ENCODE results near the gene ATP2B2.

ATP2B2 gene

GRCh38 chr3:10291641-10292040 is 213.7 kb downstream of the ATP2B2 start:
- Histone ChIP-seq H3K4me3 (ENCODE audit: insufficient read depth, low read depth, low read length) (no peak overlapping the region), H3K27me3 (ENCODE audit: control insufficient read depth, insufficient read depth, low read length, poor library complexity, severe bottlenecking) (no peaks in the 10 kb centered on the region), H3K4me1 (ENCODE audit: control insufficient read depth, insufficient read depth, low read length) (peaks cover 7% of the 10 kb centered on the region), H3K9me3 (ENCODE audit: control insufficient read depth, low read length) (no peaks in the 10 kb centered on the region), H3K27ac (ENCODE audit: insufficient read depth, low read depth, low read length, poor library complexity, severe bottlenecking) (no peak overlapping the region), H3K36me3 (ENCODE audit: control insufficient read depth, insufficient read depth, low read length) (no peaks in the 10 kb centered on the region)
- WGBS, 2 experiments, result 93 to 96% methylated on average over 6 of the region's 6 CpGs

DNA sequence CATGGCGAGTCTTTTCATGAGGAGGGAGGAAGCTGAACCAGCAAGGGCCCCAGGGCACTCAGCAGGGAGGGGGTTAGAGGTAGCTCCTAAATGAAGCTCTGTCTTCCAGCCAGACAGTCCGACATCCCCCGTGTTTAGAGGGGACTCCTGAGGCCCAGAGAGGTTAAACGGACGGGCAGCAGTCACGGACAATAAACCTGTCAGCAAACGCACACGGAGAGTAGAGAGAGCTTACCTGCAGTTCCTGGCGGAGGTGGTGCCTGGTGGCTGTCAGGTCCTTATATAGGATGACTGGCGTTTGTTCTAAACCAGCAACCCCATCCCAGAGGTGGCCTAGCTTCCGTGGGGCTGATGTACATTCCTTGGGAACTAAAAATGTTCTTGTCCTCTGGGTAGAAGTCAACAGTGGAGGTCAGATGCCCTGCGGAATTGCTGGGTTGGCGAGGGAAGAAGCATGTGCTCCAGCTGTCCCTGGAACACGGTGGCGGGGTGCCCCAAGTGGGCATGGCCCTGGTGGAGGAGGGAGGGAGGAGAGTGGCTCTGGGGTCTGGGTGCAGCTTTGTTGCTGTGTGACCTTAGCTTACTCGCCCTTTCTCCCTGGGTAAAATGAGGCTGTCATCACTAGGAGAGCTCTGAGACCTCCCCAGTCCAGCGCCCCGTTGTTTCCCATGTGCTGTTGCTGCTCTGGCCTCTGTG is 214.8 kb downstream of the ATP2B2 start:
- Histone ChIP-seq H3K4me3 (ENCODE audit: insufficient read depth, low read depth, low read length) (no peak overlapping the region), H3K36me3 (ENCODE audit: control insufficient read depth, insufficient read depth, low read length) (no peaks in the 10 kb centered on the region), H3K4me1 (ENCODE audit: control insufficient read depth, insufficient read depth, low read length) (peaks cover 13% of the 10 kb centered on the region), H3K9me3 (ENCODE audit: control insufficient read depth, low read length) (no peaks in the 10 kb centered on the region), H3K27ac (ENCODE audit: insufficient read depth, low read depth, low read length, poor library complexity, severe bottlenecking) (no peak overlapping the region), H3K27me3 (ENCODE audit: control insufficient read depth, insufficient read depth, low read length, poor library complexity, severe bottlenecking) (no peaks in the 10 kb centered on the region)
- WGBS, 2 experiments, result 86 to 89% methylated on average over 18 of the region's 18 CpGs

DNA sequence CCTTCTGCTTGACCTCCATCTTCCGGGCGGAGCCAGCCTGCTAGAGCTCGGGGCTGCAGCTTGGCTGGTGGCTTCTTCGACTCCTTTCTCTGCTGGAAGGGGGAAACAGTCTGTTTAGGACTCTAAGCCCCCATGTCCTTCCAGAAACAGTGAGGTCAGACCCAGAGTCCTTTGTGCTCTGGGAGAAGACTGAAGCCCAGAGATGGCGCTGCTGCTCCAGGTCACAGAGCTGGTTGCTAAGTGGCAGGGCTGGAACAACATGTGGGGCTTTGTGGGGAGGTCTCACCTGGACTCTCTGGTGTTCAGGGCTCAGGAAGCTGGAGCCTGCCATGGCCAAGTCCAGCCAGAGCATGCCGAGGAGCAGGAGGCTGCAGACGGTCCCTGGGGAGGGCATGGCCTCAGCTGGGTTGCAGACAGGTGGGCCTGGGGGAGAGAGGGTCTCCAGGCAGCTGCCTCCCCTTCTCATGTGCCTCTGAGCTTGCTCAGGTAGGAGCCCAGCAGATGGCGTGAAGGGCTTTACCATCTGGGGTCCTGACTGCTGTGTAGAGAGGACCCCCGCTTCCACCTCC is 215.5 kb downstream of the ATP2B2 start:
- Histone ChIP-seq H3K9me3 (ENCODE audit: control insufficient read depth, low read length) (no peaks in the 10 kb centered on the region), H3K4me1 (ENCODE audit: control insufficient read depth, insufficient read depth, low read length) (peaks cover 18% of the 10 kb centered on the region), H3K27ac (ENCODE audit: insufficient read depth, low read depth, low read length, poor library complexity, severe bottlenecking) (no peak overlapping the region), H3K4me3 (ENCODE audit: insufficient read depth, low read depth, low read length) (no peak overlapping the region), H3K27me3 (ENCODE audit: control insufficient read depth, insufficient read depth, low read length, poor library complexity, severe bottlenecking) (no peaks in the 10 kb centered on the region), H3K36me3 (ENCODE audit: control insufficient read depth, insufficient read depth, low read length) (no peaks in the 10 kb centered on the region)
- 87 to 89% methylated on average over 9 of the region's 9 CpGs for WGBS, 2 experiments

- no peaks in the 10 kb centered on the region for H3K36me3 ChIP-seq (ENCODE audit: control insufficient read depth, insufficient read depth, low read length)
- no peaks in the 10 kb centered on the region for H3K9me3 ChIP-seq (ENCODE audit: control insufficient read depth, low read length)
Observed at GRCh38 chr3:10289077-10289476, 216.3 kb downstream of the ATP2B2 start.

DNA sequence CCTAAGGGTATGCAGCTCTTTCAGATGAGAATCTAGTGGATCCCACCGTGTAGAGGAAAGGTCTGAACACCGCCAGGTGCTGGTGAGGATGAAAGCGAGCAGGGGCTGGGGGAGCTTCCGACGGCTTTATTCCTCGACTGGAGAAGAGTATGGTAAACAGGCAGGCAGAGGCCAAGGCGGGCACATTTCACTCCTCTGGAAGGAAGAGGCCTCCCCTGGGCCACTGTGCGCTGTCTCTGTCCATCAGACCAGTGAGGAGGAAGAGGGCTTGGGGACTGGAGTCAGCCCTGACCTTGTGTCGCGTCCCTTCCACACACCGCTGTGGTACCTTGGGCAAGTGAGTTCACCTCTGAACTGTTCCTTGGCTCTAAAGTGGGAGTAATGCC is 216.8 kb downstream of the ATP2B2 start:
- Histone ChIP-seq H3K4me3 (ENCODE audit: insufficient read depth, low read depth, low read length) (no peak overlapping the region), H3K9me3 (ENCODE audit: control insufficient read depth, low read length) (no peaks in the 10 kb centered on the region), H3K27ac (ENCODE audit: insufficient read depth, low read depth, low read length, poor library complexity, severe bottlenecking) (no peak overlapping the region), H3K36me3 (ENCODE audit: control insufficient read depth, insufficient read depth, low read length) (no peaks in the 10 kb centered on the region), H3K4me1 (ENCODE audit: control insufficient read depth, insufficient read depth, low read length) (peaks cover 18% of the 10 kb centered on the region), H3K27me3 (ENCODE audit: control insufficient read depth, insufficient read depth, low read length, poor library complexity, severe bottlenecking) (no peaks in the 10 kb centered on the region)
- WGBS, 2 experiments, result 95% methylated on average over 11 of the region's 11 CpGs

More at GRCh38 chr3:10289077-10289476, 216.3 kb downstream of the ATP2B2 start:
- Histone ChIP-seq H3K27ac (ENCODE audit: insufficient read depth, low read depth, low read length, poor library complexity, severe bottlenecking) (no peak overlapping the region), H3K4me1 (ENCODE audit: control insufficient read depth, insufficient read depth, low read length) (peaks cover 18% of the 10 kb centered on the region), H3K27me3 (ENCODE audit: control insufficient read depth, insufficient read depth, low read length, poor library complexity, severe bottlenecking) (no peaks in the 10 kb centered on the region), H3K4me3 (ENCODE audit: insufficient read depth, low read depth, low read length) (no peak overlapping the region)
- WGBS, 2 experiments, result 96% methylated on average over 9 of the region's 9 CpGs

- Histone ChIP-seq H3K27ac (ENCODE audit: insufficient read depth, low read depth, low read length, poor library complexity, severe bottlenecking) (no peak overlapping the region), H3K4me1 (ENCODE audit: control insufficient read depth, insufficient read depth, low read length) (peaks cover 18% of the 10 kb centered on the region), H3K4me3 (ENCODE audit: insufficient read depth, low read depth, low read length) (no peak overlapping the region), H3K36me3 (ENCODE audit: control insufficient read depth, insufficient read depth, low read length) (peaks cover 1% of the 10 kb centered on the region), H3K27me3 (ENCODE audit: control insufficient read depth, insufficient read depth, low read length, poor library complexity, severe bottlenecking) (no peaks in the 10 kb centered on the region), H3K9me3 (ENCODE audit: control insufficient read depth, low read length) (no peaks in the 10 kb centered on the region)
- WGBS, 2 experiments, result 95 to 96% methylated on average over 12 of the region's 12 CpGs
Observed at GRCh38 chr3:10287936-10288574, 217.3 kb downstream of the ATP2B2 start.

DNA sequence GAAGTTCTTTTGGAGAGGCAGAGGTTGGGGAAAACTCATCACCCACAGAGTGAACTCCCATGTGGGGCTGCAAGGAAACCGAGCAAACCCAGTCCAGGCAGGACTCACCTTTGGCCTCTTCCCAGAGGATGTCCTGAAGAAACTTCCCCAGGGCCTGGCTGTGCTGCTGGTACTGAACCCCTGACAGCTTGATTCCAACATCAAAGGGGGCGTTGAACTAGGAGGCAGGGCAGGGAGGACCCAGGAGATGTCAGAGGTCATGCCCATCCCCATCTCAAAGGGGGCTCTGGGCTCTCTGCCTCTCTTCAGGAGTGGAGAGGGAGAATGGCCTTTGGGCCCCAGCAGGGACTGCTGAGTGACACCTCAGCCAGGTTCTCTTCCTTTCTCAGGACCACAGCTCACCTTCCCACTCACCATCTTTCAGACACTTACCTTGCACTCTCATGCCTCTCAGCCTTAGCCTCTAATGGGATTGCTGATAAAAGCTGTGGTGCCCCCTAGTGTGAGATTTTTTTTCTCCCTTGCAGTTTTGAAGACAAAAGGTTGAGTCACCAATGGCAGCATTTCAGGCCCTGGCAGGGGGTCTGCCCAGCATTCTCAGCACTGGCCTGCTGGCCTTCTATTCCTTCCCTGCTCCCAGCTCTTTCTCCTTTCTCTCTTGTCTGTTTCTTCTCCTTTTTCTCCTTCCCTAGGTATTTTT is 218.6 kb downstream of the ATP2B2 start:
- no peaks in the 10 kb centered on the region for H3K9me3 ChIP-seq (ENCODE audit: control insufficient read depth, low read length)
- no peak overlapping the region for H3K27ac ChIP-seq (ENCODE audit: insufficient read depth, low read depth, low read length, poor library complexity, severe bottlenecking)
- H3K36me3 ChIP-seq (ENCODE audit: control insufficient read depth, insufficient read depth, low read length), result peaks cover 3% of the 10 kb centered on the region
- no peaks in the 10 kb centered on the region for H3K27me3 ChIP-seq (ENCODE audit: control insufficient read depth, insufficient read depth, low read length, poor library complexity, severe bottlenecking)
- 71 to 77% methylated on average over 2 of the region's 2 CpGs for WGBS, 2 experiments
- H3K4me3 ChIP-seq (ENCODE audit: insufficient read depth, low read depth, low read length), result no peak overlapping the region
- H3K4me1 ChIP-seq (ENCODE audit: control insufficient read depth, insufficient read depth, low read length), result peaks cover 18% of the 10 kb centered on the region

DNA sequence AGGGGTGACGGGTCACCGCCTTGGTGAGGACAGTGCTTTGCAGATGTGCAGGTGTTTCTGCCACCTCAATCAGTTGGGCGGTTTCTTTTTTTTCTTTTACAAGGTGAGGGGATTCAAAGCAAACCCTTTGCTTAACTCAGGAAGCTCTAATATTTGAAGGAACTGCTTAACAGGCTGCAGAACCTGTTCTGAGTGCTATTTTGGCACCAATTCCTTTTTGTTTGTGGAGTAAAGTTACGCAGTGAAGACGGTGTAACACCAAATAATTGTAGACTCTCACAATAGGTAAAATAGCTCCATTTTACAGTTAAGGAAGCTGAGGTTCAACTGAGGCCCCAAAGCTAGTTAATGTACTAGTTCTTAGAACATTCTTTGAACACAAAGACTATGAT is 219.3 kb downstream of the ATP2B2 start:
- 95 to 98% methylated on average over 4 to 5 of the region's 5 CpGs for WGBS, 2 experiments

DNA sequence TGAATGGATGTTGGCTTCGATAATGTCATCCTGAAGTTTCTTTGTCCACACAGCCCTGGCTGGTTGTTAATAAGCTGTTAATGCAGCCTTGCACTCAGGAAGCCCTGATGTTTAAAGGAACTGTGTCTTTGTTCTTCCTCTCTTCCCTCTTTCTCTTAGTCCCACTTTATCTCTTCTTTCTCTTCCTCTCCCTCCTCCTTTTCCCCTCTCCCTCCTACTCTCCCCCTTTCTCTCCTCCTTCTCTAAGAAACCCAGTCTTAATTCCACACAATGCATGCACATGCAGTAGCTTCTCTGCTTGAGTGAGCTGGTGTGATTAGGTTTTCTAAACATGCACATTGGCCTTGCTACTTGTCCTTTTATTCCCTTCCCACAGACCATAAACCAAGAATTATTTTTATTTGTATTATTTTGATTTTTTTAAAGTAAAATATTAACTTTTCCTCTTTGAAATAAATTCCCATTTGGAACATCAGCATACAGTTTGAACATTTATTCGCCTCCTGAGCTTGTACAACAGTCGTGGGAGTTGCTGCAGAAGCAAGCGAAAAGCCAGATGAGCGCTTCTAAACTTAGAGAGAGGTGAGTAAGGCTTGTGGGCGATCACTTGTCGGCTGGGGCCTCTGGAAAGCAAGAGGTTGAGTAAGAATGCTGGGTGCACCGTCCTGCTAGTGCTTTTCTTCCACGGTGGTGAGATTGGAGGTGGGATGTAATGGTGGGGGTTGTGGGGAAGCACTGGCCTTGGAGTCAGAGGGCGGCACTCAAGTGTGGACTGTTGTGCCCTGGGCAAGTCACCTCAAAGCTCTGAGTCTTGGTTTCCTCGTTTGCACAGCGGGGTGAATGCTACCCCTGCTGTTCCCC is 219.9 kb downstream of the ATP2B2 start:
- H3K4me1 ChIP-seq (ENCODE audit: control insufficient read depth, insufficient read depth, low read length), result peaks cover 18% of the 10 kb centered on the region
- no peaks in the 10 kb centered on the region for H3K27me3 ChIP-seq (ENCODE audit: control insufficient read depth, insufficient read depth, low read length, poor library complexity, severe bottlenecking)
- H3K36me3 ChIP-seq (ENCODE audit: control insufficient read depth, insufficient read depth, low read length), result peaks cover 3% of the 10 kb centered on the region
- no peaks in the 10 kb centered on the region for H3K9me3 ChIP-seq (ENCODE audit: control insufficient read depth, low read length)
- no peak overlapping the region for H3K27ac ChIP-seq (ENCODE audit: insufficient read depth, low read depth, low read length, poor library complexity, severe bottlenecking)
- H3K4me3 ChIP-seq (ENCODE audit: insufficient read depth, low read depth, low read length), result no peak overlapping the region
- WGBS, 2 experiments, result 91 to 96% methylated on average over 12 of the region's 12 CpGs

More for the DNA sequence above, 219.3 kb downstream of the ATP2B2 start:
- peaks cover 18% of the 10 kb centered on the region for H3K4me1 ChIP-seq (ENCODE audit: control insufficient read depth, insufficient read depth, low read length)
- H3K4me3 ChIP-seq (ENCODE audit: insufficient read depth, low read depth, low read length), result no peak overlapping the region
- H3K27me3 ChIP-seq (ENCODE audit: control insufficient read depth, insufficient read depth, low read length, poor library complexity, severe bottlenecking), result no peaks in the 10 kb centered on the region
- no peaks in the 10 kb centered on the region for H3K9me3 ChIP-seq (ENCODE audit: control insufficient read depth, low read length)
- peaks cover 3% of the 10 kb centered on the region for H3K36me3 ChIP-seq (ENCODE audit: control insufficient read depth, insufficient read depth, low read length)
- H3K27ac ChIP-seq (ENCODE audit: insufficient read depth, low read depth, low read length, poor library complexity, severe bottlenecking), result no peak overlapping the region

All from ectodermal cell (in vitro differentiated cells).